Brain microvascular endothelial cell (primary cell): ENCODE data around the gene MR1.

Experiments
- DNase-seq: peaks from one replicate; pipeline ENCODE4 v3.0.0-alpha.2; 2020
- H3K27ac ChIP-seq: fragments of 250-450 bp; sonication (Bioruptor Pico); 2 replicates; pipeline ENCODE4 v1.5.1; 2020; ENCODE audit warnings: mild to moderate bottlenecking, moderate library complexity
- H3K27me3 ChIP-seq: fragments of 250-450 bp; sonication (Bioruptor Pico); replicated peaks from 2 replicates; pipeline ENCODE4 v1.5.1; 2020; ENCODE audit warnings: mild to moderate bottlenecking
- H3K36me3 ChIP-seq: fragments of 250-450 bp; sonication (Bioruptor Pico); replicated peaks from 2 replicates; pipeline ENCODE4 v1.5.1; 2020; ENCODE audit warnings: mild to moderate bottlenecking
- H3K4me3 ChIP-seq: 2 replicates; pipeline ENCODE4 v1.5.1; 2011; ENCODE audit warnings: low read depth, mild to moderate bottlenecking, control low read depth, low read length, moderate library complexity
- CTCF ChIP-seq: IDR thresholded peaks from 2 replicates; pipeline ENCODE4 v1.5.1; 2011; ENCODE audit warnings: low read depth, mild to moderate bottlenecking, moderate library complexity, low read length, control low read depth, inconsistent platforms; ENCODE audit errors: missing control alignments
- in situ Hi-C: cut with HindIII; loops from 2 replicates; pipeline ENCODE4 v1.10.0; 2017; ENCODE audit warnings: low sequenced_read_pairs, low pct_ligation_motif_present

MR1 gene

GRCh38 chr1:181092056-181092455 lies 58.3 kb downstream of the MR1 start:
- H3K4me3 ChIP-seq = no peak overlapping the region
- no peaks in the 10 kb centered on the region for H3K27me3 ChIP-seq
- H3K27ac ChIP-seq = no peak overlapping the region
- no peak for TF ChIP-seq CTCF
- in situ Hi-C loops = no loop called here
- no peaks in the 10 kb centered on the region for H3K36me3 ChIP-seq
- DNase-seq = no peak

- no peaks in the 10 kb centered on the region for H3K36me3 ChIP-seq
- no peak for DNase-seq
- no peak overlapping the region for H3K27ac ChIP-seq
- TF ChIP-seq CTCF = no peak
- in situ Hi-C loops = no loop called here
- no peaks in the 10 kb centered on the region for H3K27me3 ChIP-seq
- no peak overlapping the region for H3K4me3 ChIP-seq
Measured at GRCh38 chr1:181092883-181093458, 59.2 kb downstream of the MR1 start.

GRCh38 chr1:181094416-181095212 lies 60.8 kb downstream of the MR1 start:
- peak overlapping the region; percentile 15 for H3K27ac ChIP-seq
- peak; percentile 88 for DNase-seq
- in situ Hi-C loops = no loop called here

GRCh38 chr1:181095260-181095659 lies 61.5 kb downstream of the MR1 start:
- DNase-seq = no peak
- H3K27ac ChIP-seq = no peak overlapping the region
- TF ChIP-seq CTCF = no peak
- in situ Hi-C loops = no loop called here
- H3K4me3 ChIP-seq = no peak overlapping the region
- no peaks in the 10 kb centered on the region for H3K27me3 ChIP-seq
- no peaks in the 10 kb centered on the region for H3K36me3 ChIP-seq

More at GRCh38 chr1:181094416-181095212, 60.8 kb downstream of the MR1 start:
- TF ChIP-seq CTCF = no peak
- Histone ChIP-seq H3K36me3 (no peaks in the 10 kb centered on the region), H3K27me3 (no peaks in the 10 kb centered on the region), H3K4me3 (no peak overlapping the region)

DNA sequence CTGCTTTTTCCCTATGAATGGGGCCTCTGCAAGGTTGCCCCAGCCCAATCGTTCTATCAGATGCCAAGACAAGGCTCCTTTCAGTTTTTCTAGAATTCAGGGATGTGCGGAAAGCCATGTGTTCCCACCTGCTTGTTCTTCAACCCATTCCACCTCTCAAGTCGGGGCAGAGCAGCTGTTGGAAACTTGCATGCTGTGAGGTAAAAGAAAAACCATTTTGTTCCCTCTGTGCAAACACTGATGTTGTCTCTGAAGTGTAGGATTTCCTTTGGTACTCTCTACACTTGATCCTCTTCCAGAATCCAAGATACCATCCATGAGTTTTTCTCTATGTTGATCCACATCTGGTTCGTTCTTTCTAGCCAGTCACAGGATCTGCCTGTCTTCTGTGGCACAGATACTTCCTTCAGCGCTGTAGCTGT lies 62.0 kb downstream of the MR1 start:
- Histone ChIP-seq H3K27me3 (no peaks in the 10 kb centered on the region), H3K36me3 (no peaks in the 10 kb centered on the region), H3K4me3 (no peak overlapping the region), H3K27ac (peak overlapping the region; percentile 71)
- in situ Hi-C loops = no loop called here
- TF ChIP-seq CTCF = no peak
- no peak for DNase-seq
